NCI-H128 (cell line): ENCODE data around the gene RCOR2.

Experiments
- DNase-seq: peaks from one replicate; lab custom pipeline; 2025; ENCODE audit not compliant: unreplicated experiment; lab: John Stamatoyannopoulos, UW

Gene RCOR2

DNA sequence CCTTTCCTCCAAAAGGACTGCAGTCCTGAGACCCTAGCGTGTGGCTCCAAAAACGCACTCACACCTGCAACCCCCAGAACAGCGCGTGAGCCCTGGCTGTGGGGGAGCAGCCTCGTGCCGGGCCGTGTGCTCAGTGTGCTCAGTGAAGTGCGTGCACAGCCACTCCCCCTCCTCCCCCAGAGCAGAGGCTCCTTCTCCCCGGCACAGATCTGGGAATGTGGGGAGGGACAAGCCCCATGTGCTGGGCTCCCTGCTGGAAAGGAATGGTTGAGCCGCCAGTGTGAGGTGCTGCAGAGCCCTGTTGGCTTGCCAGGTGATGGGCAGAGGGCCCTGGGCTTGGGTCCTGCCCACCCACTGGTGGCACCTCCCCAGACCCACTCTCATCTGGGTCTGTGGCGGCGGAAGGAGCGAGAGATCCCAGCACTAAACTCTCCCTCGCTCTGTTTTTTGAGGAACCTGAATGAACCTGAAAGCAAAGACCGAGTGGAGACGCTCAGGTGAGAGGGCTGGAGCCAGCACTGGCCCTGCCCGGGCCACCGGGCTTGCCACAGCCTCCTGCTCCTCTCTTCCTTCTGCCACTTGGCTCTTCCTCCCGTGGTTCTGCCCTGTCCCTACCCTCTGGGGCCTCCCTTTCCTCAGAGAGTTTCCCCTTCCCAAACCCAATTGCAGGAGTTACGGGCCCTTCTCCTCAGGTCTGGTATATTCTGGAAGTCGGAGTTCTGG is 9.0 kb downstream of the RCOR2 start:
- no peak for DNase-seq

DNA sequence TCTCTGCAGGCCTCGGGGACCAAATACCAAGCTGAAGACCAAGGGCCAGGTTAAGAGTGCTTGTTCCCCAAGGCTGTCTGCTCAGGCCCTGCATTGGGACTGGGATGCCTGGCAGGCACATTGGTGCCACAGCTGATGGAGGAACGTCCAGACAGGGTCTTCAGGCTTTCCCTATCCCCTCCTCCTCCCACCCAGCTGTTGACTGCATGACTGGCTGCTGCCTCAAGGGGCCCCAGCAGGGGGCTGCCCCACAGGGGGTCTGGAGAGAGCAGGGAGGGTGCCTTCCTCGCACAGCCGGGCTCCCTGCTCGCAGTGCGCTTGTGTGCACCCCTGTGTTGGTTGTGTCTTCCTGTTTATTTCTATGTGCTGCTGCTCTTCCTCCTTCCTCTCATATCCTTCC is 9.9 kb downstream of the RCOR2 start:
- DNase-seq = no peak

DNA sequence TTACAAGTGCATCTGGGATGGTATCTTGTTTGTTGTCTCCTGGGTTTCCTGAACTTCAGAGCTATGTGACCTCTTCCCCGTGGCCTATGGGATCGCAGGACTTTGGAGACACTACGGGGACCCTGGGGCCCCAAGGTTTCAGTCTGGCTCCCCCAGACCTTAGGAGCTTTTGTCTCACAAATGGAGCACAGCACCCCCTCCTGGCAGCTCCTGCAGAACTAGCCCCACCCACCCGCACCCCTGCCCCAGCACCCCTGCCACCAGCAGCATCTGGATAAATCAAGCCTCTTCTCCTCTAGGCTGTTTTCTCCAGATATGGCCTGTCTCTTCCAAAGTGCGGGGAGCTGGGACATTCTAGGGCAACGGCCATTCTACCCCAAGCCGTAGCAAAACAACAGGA is 10.4 kb downstream of the RCOR2 start:
- no peak for DNase-seq

DNA sequence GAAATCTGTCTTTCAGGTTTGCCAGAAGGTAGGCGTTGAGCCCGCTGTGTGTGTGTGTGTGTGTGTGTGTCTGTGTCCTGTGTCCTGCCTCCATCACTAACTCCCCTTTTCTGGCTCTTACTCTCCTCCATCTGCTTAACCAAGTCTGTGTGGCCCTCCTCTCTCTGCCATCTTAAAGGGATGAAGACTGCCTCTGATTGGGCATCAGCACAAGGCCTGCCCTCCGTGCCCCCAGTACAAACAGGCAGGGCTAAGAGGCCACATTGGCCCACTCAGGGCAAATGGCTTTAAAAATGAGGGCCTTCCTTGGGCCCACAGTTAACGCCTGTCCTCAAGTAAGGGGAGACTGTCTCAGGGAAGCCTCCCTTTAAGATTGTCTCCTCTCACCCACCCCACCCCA is 10.9 kb downstream of the RCOR2 start:
- no peak for DNase-seq

DNA sequence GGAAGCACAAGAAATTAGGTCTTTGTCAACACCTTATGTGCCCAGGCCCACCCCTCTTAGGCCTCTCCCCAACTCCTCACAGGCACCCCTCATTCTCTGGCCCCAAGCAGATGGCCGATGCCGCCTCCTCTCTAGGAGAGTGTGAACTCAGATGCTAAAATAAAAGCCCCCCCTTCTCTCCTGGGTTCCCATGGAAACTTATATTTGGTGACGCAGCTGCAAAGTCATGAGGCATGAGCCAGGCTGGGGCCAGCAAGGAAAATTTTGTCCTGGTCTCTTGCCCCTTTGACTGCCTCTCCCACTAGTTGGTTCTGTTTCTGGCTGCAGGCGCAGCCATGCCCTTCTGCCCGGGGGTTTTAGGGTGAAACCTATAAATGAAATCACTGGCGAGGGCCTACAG is 11.8 kb downstream of the RCOR2 start:
- no peak for DNase-seq

DNA sequence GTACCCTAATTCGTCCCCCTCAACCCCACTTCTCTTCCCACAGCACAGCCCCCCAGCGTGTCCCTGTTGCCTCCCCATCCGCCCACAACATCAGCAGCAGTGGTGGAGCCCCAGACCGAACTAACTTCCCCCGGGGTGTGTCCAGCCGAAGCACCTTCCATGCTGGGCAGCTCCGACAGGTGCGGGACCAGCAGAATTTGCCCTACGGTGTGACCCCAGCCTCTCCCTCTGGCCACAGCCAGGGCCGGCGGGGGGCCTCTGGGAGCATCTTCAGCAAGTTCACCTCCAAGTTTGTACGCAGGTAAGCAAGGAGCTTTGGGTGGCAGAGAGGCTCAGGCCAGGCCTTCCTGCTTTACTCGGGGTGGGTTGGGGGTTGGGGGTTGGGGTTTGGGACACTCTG is 12.2 kb downstream of the RCOR2 start:
- no peak for DNase-seq

DNA sequence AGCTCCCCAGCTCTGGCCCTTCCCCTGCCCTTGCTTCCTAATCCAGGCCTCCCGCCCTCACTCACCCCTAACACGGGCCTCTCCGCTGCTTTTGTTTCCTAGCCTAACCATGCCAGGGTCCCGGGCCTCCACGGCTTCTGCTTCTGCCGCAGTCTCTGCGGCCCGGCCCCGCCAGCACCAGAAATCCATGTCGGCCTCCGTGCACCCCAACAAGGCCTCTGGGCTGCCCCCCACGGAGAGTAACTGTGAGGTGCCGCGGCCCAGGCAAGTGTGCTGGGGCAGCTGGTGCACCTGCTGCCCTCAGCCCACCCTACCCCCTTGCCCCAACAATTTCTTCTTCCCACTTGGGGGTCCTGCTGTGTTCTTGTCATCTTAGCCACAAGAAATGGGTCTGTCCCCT is 13.1 kb downstream of the RCOR2 start:
- no peak for DNase-seq

DNA sequence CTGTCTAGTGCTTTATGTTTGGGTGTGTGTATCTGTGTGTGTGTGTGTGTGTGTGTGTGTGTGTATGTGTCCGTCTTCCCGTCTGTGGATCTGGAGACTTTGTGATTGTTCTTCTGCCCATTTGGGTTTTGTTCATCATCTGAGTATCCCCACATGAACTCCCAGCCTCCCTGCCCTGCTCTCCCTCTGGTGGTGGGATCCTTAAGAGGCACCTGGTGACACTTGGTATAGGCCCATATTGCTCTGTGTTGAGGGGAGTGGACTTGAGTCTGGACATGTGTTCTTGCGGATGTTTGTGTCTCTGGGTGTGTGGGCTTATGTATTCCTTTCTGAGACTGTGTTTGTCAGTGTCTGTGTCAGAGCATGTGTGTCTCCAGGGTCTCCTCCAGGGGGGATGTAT is 15.3 kb downstream of the RCOR2 start:
- no peak for DNase-seq

DNA sequence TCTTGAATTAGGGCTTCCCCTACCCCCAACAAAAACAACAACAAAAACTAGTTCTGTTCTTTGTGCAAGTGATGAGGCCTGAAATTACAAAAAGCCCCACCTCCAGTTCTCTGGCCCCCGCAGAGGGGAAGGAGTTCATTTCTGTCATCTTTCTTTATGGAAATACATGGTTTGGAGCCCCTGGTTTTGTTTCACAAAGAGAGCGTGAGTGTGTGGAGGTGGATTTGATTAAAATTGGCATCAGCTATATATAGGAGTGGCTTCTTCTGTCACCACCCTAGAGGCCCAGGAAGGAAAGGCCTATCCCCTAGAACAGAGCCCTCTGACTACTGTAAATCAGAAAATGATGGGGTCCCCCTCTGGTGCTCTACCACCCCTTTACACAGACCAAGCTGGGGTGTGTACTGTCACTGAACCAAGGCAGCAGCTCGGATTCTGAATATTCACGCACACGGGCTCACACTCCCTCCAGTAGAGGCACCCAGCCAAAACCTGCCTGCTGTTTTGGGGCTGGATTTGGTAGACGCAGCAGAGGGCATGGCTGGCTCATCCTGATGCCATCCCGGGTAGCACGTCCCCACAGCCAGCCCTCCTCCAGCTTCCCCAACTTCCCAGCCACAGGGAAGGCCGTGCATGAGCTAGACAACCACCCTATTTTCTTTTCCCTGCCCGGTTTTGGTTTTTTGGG is 19.4 kb downstream of the RCOR2 start:
- DNase-seq = no peak

DNA sequence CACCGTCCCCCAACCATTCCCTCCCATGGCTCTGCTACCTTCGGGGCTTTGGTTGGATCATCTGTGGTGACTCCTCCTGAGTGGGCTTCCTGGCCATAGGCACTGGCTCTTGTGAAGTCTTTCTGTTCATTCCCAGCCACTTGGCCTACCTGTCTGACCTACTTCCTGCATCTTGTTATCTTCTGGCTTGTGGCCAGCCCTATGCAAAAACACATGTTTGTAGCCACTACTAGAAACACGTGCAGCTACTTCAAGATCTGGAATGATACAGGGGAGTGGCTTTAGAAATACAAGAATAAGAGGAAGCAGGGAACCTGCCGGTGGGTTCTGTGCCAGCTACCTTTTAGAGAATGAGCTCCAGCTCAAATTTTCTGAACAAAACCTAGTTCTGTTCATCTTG is 20.9 kb downstream of the RCOR2 start:
- DNase-seq = no peak

DNA sequence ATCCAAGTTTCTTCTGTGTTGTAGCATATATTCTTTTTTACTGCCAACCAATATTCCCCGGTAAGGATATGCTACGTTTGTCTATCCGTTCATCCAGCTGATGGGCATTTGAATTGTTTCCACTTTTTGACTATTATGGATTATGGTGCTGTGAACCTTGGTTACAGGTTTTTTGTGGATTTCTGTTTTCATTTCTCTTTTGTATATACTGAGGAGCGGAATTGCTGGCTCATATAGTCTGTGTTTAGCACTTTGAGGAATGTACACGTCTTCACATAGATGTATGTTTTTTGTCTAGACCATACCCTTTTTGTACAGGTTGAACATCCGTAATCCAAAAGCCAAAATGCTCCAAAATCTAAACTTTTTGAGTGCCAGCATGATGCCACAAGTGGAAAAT is 23.6 kb downstream of the RCOR2 start:
- no peak for DNase-seq

DNA sequence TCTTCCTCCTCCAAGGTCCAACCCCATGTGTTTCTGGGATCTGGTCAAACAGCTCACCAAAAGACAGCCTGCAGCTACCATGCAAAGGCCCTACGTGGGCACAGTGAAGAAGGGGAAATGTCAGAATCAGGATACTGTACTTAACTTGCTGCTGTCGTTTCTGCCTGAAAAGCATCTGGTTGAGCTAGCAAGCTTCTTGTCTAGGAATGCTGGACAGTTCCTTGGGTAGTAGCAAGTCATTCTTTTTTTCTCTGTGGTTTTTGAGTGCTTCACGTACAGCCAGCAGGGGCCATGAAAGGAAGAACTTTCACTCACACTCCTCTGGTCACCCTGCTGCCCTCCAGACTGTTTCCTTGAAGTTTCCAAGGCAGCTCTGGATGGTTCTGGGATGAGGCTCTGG is 24.7 kb downstream of the RCOR2 start:
- DNase-seq = no peak

DNA sequence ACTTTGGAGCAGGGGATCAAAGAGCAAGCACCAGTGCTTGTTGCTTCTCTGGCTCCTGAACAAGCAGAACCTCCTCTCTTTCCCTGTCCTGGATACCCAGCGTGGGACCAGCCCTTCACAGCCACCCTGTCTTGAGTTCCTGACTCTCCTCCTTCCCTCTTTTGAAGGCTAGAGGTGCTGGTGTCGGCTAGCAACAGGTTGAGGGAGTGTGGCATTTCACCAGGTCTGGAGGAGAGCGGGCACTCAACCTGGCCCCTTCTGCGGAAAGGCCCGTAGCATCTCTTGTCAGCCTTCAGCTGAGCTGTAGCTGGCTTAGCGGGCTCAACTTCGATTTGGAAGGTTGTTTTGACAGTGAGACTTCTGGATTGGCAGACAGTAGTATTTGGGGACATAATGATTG is 26.6 kb downstream of the RCOR2 start:
- no peak for DNase-seq

DNA sequence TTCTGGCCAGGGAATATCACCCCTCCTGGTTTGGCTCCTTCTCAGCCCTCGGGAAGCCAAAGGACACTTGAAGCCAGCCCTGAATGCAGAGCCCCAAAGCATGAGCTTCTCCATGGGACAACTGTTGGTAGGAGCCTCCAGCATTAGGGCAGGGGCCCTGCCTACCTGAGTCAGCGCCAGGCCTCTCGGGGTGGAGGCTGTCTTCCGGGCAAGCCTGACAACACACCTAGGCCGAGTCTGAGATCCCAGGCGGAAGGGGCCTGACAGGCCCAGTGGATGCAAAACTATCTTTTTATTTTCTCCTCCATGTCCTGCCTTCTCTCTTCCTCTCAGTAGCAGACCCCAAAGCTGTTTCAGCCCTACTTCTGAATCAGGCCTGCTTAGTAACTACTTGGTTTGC is 27.6 kb downstream of the RCOR2 start:
- DNase-seq = no peak

DNA sequence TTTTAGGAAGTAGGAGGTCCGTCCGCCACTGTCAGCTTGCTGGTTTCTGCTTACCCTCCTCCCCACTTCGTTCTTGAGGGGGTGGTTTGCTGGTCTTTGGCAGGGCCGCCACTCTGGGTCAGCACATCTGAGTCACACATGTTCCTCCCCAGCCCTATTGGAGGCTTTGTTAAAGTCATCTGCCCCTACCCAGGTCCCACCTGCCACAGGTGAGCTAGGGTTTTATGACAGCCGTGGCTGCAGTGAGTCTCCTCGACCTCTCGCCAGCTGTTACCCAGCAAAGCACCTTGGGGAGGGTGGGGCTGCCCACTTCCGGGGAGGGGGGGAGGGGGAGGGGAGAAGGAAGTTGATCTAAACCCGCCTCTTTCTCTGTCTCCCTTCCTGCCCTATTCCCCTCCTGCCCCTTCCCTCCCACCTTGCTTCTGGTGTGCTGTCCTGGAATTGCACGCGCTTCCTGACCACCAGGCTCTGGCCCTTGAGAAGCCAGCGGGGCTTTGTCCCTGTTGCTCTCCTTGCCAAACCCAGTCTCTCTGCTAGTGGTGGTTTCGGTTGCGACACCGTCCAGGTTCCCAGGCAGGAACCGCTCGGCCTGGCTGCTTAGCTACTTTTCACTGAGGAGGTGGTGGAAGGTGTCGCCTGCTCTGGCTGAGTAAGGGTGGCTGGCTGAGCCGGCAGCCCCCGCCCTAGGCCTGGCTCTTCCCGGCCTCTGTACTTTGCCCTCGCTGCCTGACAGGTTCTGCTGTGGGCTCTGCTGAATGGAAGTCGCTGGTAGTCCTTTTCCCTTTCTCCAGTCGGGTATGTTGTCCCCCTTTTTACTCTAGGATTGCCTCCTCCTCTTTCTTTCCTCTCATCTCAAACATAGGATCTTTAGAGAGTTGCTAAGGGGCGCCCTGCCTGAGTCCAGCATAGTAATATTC is 28.5 kb downstream of the RCOR2 start:
- DNase-seq = no peak

DNA sequence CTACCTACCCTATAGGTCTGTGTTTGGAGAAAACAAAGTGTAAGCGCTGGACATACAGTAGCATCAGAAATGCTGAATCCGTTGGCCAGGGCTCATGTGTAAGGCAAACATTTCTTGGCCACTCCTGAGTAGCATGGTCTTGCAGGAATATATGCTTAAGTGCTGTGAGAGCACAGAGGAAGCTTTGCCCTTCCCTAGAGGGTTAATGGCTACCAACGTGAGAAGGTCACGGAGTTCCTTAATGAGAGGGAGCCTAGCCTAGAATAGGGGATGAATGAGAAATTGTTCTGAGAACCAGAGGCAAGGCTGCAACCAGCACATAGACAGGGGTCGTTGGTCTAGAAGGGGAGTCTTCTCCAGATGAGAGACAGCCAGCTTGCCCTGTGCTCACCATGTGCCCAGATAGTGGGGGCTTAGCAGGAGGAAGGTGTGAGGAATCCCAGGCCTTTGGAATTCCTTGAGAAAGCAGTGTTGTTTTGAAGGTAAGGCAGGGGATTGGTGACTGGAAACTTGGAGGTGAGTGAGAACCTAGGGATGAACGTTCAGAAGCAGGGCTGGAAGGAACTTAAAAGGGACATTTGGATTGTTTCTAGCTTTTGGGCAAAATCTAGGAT is 29.5 kb downstream of the RCOR2 start:
- DNase-seq = no peak

DNA sequence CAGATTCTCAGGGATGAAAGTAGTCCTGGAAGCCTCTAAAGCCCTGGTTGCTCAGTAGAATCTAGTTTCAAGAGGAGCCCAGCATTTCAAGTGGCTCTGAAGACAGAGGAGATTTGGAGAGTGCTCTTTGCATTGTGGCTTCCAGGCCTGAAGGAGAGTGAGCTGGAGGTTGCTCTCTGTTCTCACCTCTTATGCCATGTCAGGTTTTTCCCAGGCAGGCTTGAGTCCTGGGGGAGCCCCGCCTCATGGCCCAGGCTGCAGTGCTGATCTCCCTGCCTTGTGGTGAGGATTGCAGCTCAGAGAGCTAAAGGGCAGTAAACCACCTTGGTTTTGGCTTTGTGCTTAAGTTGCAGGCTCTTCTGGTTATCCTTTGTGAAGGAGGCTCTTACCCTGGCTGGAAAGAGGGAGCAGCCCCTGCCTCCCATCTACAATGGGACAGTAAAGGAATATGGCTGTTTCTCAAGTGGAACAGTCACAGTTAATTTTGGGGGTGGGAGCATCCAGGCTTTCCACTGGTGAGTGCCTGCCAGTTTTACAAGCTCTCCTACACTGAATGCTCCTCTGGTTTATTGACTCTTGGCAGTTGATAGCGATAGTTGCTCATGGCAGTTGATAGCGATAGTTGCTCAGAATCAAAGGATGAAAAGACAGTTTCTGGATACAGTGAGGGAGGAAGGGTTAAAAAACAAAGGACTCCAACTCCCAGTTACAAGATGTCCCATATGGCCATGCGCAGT is 32.6 kb downstream of the RCOR2 start:
- DNase-seq = no peak

DNA sequence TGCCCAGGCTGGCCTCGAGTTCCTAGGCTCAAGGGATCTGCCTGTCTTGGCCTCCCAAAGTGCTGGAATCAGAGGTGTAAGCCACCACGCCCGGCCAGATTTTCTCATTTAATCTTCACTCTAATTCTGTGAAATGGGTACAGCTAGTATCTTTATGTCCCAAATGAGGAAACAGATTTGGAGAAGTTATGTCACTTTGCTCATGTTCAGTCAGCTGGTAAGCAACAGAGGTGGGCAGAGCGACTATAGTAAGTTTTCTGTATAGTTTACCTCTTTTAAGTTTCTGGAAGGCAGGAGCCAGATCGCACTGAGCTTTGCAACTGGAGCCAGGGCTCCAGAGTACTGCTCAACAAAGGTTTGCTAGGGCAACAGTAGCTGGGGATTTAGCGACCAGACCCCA is 33.2 kb downstream of the RCOR2 start:
- DNase-seq = no peak

DNA sequence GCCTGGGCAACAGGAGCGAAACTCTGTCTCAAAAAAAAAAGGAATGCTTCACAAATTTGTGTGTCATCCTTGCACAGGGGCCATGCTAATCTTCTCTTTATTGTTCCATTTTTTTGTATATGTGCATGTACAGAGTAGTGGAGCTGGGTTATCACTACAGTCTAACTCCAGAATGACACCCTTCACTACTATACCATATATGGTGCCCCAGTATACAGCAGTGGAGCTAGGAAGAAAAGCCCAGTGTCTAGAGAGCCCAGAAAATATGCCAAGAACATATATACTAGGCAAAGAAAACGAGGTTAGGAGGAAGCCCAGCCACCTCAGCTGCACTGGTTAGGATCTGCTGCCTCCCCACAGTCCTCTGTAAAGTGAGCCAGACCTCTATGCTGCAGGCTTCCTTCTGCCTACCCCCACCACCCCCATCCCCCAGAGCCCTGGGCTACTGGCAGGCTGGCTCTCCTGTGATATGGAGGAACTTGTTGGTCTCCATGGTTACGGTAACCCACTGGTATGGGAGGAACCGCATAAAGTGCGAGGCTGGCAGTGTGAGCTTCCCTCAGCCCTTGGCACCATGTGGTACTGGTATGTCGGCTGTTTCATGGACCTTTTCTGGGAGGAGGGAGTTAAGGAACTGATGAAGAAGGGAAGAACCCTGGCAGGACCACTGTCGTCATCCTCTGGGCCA is 34.3 kb downstream of the RCOR2 start:
- no peak for DNase-seq

DNA sequence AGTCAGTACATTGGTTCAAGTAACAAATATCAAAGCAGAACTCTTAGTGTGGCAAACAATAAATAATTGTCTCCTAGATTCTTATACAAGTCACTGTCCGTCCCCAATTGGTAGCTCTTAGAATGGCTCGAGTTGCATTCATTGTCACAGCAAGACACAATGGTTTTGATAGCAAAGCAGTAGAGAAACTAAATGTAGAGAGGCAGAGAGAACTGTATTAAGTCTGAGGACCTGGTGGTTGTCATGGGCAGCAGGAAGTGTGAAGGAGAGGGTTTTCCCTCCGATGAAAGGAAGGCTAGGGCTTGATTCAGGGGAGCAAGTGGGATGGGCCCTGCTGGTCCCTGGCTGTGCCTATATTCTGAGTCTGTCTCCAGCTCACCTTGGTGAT is 36.6 kb downstream of the RCOR2 start:
- no peak for DNase-seq
